HEK293 (cell line): ENCODE measurements around the gene LDLRAD3.

Experiments used
- YY1 ChIP-seq: fragments of 450-650 bp; formaldehyde crosslinking; IDR thresholded peaks from 2 replicates; pipeline ENCODE4 v1.5.1; 2018; ENCODE audit warnings: missing biosample characterization, missing genetic modification characterization
- ZNF274 ChIP-seq, 2 experiments: fragments of 200-500 bp in 1 of 2; fragments of 450-650 bp in 1 of 2; sonication (Bioruptor generic) in 1 of 2; formaldehyde crosslinking in 1 of 2; IDR thresholded peaks; 2 replicates each; pipeline versions ENCODE4 v1.5.1 to v1.6.1; 2014 to 2016; ENCODE audit warnings: borderline replicate concordance in 1 of 2, inconsistent platforms in 1 of 2, low read length in 1 of 2, missing biosample characterization in 1 of 2, missing genetic modification characterization in 1 of 2
- ZNF426 ChIP-seq: fragments of 450-650 bp; formaldehyde crosslinking; IDR thresholded peaks from 2 replicates; pipeline ENCODE4 v1.5.1; 2017; ENCODE audit warnings: missing biosample characterization, missing genetic modification characterization, mild to moderate bottlenecking, inconsistent platforms, moderate library complexity
- ZNF544 ChIP-seq: fragments of 450-650 bp; formaldehyde crosslinking; IDR thresholded peaks from 2 replicates; pipeline ENCODE4 v1.5.0; 2017; ENCODE audit warnings: missing biosample characterization, missing genetic modification characterization
- ZNF555 ChIP-seq: fragments of 450-650 bp; formaldehyde crosslinking; conservative IDR thresholded peaks from 2 replicates; pipeline ENCODE4 v1.5.1; 2017; ENCODE audit warnings: missing biosample characterization, mild to moderate bottlenecking, missing genetic modification characterization, inconsistent platforms
- ZNF585B ChIP-seq: fragments of 450-650 bp; formaldehyde crosslinking; IDR thresholded peaks from 2 replicates; pipeline ENCODE4 v1.5.1; 2016; ENCODE audit warnings: missing biosample characterization, missing genetic modification characterization
- ZNF610 ChIP-seq: fragments of 450-650 bp; formaldehyde crosslinking; IDR thresholded peaks from 2 replicates; pipeline ENCODE4 v1.5.1; 2016; ENCODE audit warnings: missing biosample characterization, missing genetic modification characterization, borderline replicate concordance
- ZNF791 ChIP-seq: fragments of 450-650 bp; formaldehyde crosslinking; IDR thresholded peaks from 2 replicates; pipeline ENCODE4 v1.5.1; 2016; ENCODE audit warnings: missing biosample characterization, missing genetic modification characterization
- TF ChIP-seq, protein P1 (sequence below): fragments of 450-650 bp; formaldehyde crosslinking; IDR thresholded peaks from 2 replicates; pipeline ENCODE4 v1.5.1; 2016; ENCODE audit warnings: missing biosample characterization, missing genetic modification characterization
- TF ChIP-seq, protein P2 (sequence below): fragments of 450-650 bp; formaldehyde crosslinking; IDR thresholded peaks from 2 replicates; pipeline ENCODE4 v1.5.0; 2017; ENCODE audit warnings: missing biosample characterization, missing genetic modification characterization, borderline replicate concordance

DNA sequence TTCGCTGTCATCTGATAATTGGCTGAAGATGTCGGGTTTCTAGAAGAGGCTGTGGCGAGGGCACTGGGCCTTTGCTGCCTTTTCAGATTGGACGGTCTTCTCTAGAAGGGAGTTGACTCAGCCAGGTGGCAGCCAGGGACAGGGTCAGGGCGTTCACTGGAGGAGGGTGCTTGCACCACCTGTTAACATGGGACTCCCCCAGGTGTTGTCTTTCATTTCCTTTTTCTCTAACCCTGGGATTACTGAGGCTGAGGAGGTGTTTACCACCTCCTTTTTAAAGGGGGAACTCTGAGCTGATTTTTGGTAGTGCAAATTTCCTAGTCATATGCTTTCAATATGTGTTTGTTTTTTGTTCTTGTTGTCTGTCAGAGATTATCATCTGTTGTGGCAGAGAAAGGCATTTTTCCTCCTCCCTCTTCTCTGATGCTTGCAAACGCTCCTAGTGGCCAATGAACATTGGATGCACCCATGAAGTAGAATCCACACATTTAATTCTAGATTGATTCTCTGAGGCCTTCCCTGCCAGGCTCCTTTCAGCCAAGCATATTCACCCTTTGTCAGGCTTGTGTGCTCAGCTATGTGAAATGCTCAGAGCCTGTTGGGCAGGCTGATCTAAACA is 54.1 kb downstream of the LDLRAD3 start:
- TF ChIP-seq, protein P1, sequence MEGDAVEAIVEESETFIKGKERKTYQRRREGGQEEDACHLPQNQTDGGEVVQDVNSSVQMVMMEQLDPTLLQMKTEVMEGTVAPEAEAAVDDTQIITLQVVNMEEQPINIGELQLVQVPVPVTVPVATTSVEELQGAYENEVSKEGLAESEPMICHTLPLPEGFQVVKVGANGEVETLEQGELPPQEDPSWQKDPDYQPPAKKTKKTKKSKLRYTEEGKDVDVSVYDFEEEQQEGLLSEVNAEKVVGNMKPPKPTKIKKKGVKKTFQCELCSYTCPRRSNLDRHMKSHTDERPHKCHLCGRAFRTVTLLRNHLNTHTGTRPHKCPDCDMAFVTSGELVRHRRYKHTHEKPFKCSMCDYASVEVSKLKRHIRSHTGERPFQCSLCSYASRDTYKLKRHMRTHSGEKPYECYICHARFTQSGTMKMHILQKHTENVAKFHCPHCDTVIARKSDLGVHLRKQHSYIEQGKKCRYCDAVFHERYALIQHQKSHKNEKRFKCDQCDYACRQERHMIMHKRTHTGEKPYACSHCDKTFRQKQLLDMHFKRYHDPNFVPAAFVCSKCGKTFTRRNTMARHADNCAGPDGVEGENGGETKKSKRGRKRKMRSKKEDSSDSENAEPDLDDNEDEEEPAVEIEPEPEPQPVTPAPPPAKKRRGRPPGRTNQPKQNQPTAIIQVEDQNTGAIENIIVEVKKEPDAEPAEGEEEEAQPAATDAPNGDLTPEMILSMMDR: no peak
- TF ChIP-seq YY1 (tag by site-specific recombination) (no peak), ZNF791 (tag by site-specific recombination) (no peak), ZNF544 (tag by site-specific recombination) (no peak), ZNF610 (no peak), ZNF274 (IDR thresholded peaks at IDR 0.05; ENCODE audit: low read length) (no peak), ZNF274 (tag by site-specific recombination; IDR thresholded peaks at IDR 0.05; ENCODE audit: borderline replicate concordance) (no peak), ZNF426 (no peak), ZNF555 (tag by site-specific recombination) (no peak), ZNF585B (tag by site-specific recombination) (no peak)
- TF ChIP-seq, protein P2, sequence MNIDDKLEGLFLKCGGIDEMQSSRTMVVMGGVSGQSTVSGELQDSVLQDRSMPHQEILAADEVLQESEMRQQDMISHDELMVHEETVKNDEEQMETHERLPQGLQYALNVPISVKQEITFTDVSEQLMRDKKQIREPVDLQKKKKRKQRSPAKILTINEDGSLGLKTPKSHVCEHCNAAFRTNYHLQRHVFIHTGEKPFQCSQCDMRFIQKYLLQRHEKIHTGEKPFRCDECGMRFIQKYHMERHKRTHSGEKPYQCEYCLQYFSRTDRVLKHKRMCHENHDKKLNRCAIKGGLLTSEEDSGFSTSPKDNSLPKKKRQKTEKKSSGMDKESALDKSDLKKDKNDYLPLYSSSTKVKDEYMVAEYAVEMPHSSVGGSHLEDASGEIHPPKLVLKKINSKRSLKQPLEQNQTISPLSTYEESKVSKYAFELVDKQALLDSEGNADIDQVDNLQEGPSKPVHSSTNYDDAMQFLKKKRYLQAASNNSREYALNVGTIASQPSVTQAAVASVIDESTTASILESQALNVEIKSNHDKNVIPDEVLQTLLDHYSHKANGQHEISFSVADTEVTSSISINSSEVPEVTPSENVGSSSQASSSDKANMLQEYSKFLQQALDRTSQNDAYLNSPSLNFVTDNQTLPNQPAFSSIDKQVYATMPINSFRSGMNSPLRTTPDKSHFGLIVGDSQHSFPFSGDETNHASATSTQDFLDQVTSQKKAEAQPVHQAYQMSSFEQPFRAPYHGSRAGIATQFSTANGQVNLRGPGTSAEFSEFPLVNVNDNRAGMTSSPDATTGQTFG (tag by site-specific recombination): no peak
